K562 (cell line): ENCODE data around the gene AFF1. TPM values are rescaled to one million over a fixed set of nuclear protein-coding genes. Genes with fewer than 3 reads are reported as not detected.

Source experiments
- ATF3 ChIP-seq, 2 experiments: fragments of 450-650 bp in 1 of 2; sonication (generic) in 1 of 2; formaldehyde crosslinking in 1 of 2; IDR thresholded peaks in 1 of 2; conservative IDR thresholded peaks in 1 of 2; 2 replicates each; pipeline versions ENCODE4 v1.6.1 to v1.8.1; 2016 to 2023; ENCODE audit warnings: mild to moderate bottlenecking in 2 of 2, moderate library complexity in 2 of 2, inconsistent platforms in 1 of 2, missing genetic modification reagents in 1 of 2
- BACH1 ChIP-seq: fragments of 200-800 bp; sonication (Bioruptor generic); IDR thresholded peaks from 2 replicates; pipeline ENCODE4 v1.6.1; 2016; ENCODE audit warnings: missing genetic modification characterization, missing compliant biosample characterization
- DNMT1 ChIP-seq: fragments of 450-650 bp; IDR thresholded peaks from 2 replicates; pipeline ENCODE4 v1.6.1; 2016; ENCODE audit warnings: antibody characterized with exemption, mild to moderate bottlenecking
- E2F3 ChIP-seq: fragments of 250-450 bp; sonication (Bioruptor Pico); IDR thresholded peaks from 2 replicates; pipeline ENCODE4 v1.4.0; 2020; ENCODE audit warnings: mild to moderate bottlenecking
- GTF2A2 ChIP-seq: IDR thresholded peaks from 2 replicates; pipeline ENCODE4 v1.6.1; 2016; ENCODE audit warnings: mild to moderate bottlenecking, missing genetic modification characterization, missing compliant biosample characterization
- ILF3 ChIP-seq: fragments of 450-650 bp; IDR thresholded peaks from 2 replicates; pipeline ENCODE4 v1.6.1; 2018; ENCODE audit warnings: antibody characterized with exemption, mild to moderate bottlenecking, moderate library complexity, borderline replicate concordance
- LEF1 ChIP-seq: fragments of 450-650 bp; IDR thresholded peaks from 2 replicates; pipeline ENCODE4 v1.6.1; 2016; ENCODE audit warnings: mild to moderate bottlenecking
- NELFE ChIP-seq: IDR thresholded peaks from 2 replicates; pipeline ENCODE4 v1.6.1; 2011; ENCODE audit warnings: mild to moderate bottlenecking; ENCODE audit not compliant: insufficient read depth, insufficient read length
- PHF20 ChIP-seq: fragments of 450-650 bp; IDR thresholded peaks from 2 replicates; pipeline ENCODE4 v1.6.1; 2018; ENCODE audit not compliant: partially characterized antibody
- PHF8 ChIP-seq: fragments of 200-600 bp; sonication (generic); IDR thresholded peaks from 2 replicates; pipeline ENCODE4 v1.6.1; 2012; ENCODE audit warnings: mixed run types, mild to moderate bottlenecking, inconsistent platforms, low read length, moderate library complexity, borderline replicate concordance
- RCOR1 ChIP-seq, 2 experiments: IDR thresholded peaks; 2 replicates each; pipeline ENCODE4 v1.6.1; 2012; ENCODE audit warnings: low read depth in 2 of 2, low read length in 2 of 2, borderline replicate concordance in 1 of 2, improper control_type of control experiment in 1 of 2
- SAFB ChIP-seq: fragments of 200-400 bp; formaldehyde crosslinking; IDR thresholded peaks from 2 replicates; pipeline ENCODE4 v1.6.1; 2017; ENCODE audit warnings: low read depth, low read length, borderline replicate concordance
- SMARCB1 ChIP-seq: IDR thresholded peaks from 2 replicates; pipeline ENCODE4 v1.6.1; 2011; ENCODE audit warnings: improper control_type of control experiment, low read depth; ENCODE audit not compliant: insufficient read length
- SP2 ChIP-seq: IDR thresholded peaks from 2 replicates; pipeline ENCODE4 v1.6.1; 2011; ENCODE audit warnings: mild to moderate bottlenecking, low read depth, low read length, moderate library complexity; ENCODE audit not compliant: poor library complexity, severe bottlenecking; ENCODE audit errors: extremely low read depth
- U2AF1 ChIP-seq: fragments of 200-400 bp; formaldehyde crosslinking; optimal IDR thresholded peaks from 2 replicates; pipeline ENCODE3; 2017; ENCODE audit warnings: mild to moderate bottlenecking, low read depth, low read length, moderate library complexity
- ZNF354B ChIP-seq: fragments of 250-450 bp; sonication (Bioruptor Pico); IDR thresholded peaks from 2 replicates; pipeline ENCODE4 v1.4.0; 2020
- ZNF785 ChIP-seq: fragments of 250-450 bp; sonication (Bioruptor Pico); IDR thresholded peaks from 2 replicates; pipeline ENCODE4 v1.4.0; 2020; ENCODE audit warnings: mild to moderate bottlenecking
- polyA plus RNA-seq, 8 experiments: library from polyadenylated mRNA; depleted of rRNA in 4 of 8; stranded (reverse) in 5 of 8; unstranded in 3 of 8; fragments of >200 nt; fragmentation: Nextera tagmentation in 2 of 8; fragmentation: Illumina TruSeq in 1 of 8; extraction: Ambion mirVana in 2 of 8; extraction: Trizol in 1 of 8; gene quantifications; 2 replicates each; pipeline versions ENCODE4 v1.2.1 to v1.2.3, GENCODE V29; 2011 to 2014; ENCODE audit warnings: inconsistent platforms in 1 of 8, missing spikeins in 1 of 8
- total RNA-seq, 7 experiments: library from RNA; depleted of rRNA in 6 of 7; stranded (reverse); fragments of >200 nt in 6 of 7; fragmentation: Illumina TruSeq in 2 of 7; extraction: Trizol in 2 of 7; gene quantifications; 2 replicates each; pipeline versions ENCODE4 v1.2.1 to v1.2.3, GENCODE V29; 2011 to 2021; ENCODE audit warnings: low replicate concordance in 1 of 7
- TF ChIP-seq, protein P1 (sequence below): fragments of 250-450 bp; sonication (Bioruptor Pico); IDR thresholded peaks from 2 replicates; pipeline ENCODE4 v1.5.0; 2020; ENCODE audit warnings: mild to moderate bottlenecking, borderline replicate concordance
- TF ChIP-seq, protein P2 (sequence below): fragments of 250-450 bp; sonication (Bioruptor Pico); IDR thresholded peaks from 2 replicates; pipeline ENCODE4 v1.4.0; 2020

Gene AFF1
- total and polyA plus RNA-seq, 9 of the 15 experiments (the other 6 are each of a cell fraction or from before 2014, with no cell fraction given), result 4.1 to 47.5 (median 17.2) TPM

DNA sequence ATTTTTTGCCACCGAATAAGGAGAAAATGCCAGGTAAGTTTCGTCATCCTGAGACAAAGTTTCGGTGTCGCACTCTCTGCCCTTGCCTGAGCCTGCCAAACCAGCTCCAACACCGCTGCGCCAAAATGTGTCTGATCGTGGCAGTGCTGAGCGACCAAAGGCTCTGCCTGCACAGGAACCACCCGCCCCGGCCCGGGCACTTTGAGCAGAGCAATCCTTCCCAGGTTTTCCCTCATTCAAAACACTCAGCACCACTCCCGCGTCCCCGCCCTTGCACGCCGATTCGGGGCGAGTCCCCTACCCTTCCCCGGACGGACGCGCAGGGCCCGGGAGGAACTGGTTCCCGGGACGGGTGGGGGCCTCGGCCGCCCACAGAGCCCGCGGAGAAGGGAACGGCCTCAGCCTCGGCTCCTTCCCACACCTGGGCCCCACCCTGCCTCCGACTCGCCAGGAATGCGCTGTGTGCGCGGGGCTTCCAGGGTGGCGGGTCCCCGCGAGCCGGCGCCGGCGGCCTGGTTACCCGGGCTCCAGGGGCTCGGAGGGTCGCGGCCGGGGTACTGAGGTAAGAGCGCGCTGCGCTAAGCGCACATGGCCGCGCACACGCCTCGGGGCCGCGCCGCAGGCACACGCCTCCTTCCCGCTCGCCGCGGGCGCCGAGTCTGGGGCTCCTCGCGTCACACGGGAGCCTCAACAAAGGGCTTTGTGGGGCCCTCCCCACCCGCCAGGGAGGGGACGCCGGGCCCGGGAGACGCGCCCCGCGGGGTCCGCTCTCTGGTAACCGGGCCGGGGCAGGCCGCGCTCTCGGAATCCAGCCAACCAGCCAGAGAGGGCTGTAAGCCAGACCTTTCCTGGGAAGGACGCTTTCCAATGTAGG is 42.8 kb upstream of the AFF1 start, which contains the start of gene C4orf36 (continued):
- TF ChIP-seq DNMT1 (no peak), U2AF1 (no peak), E2F3 (CRISPR knock-in tag) (no peak), ZNF785 (CRISPR knock-in tag) (no peak), ILF3 (no peak), BACH1 (tag) (no peak), NELFE (no peak), SAFB (no peak), ZNF354B (CRISPR knock-in tag) (no peak), ATF3 (IDR thresholded peaks at IDR 0.05) (no peak), ATF3 (CRISPR knock-in tag; conservative IDR thresholded peaks at IDR 0.05) (no peak), LEF1 (no peak), RCOR1 (IDR thresholded peaks at IDR 0.05; ENCODE audit: borderline replicate concordance in 1 of 2, low read depth in 2 of 2, low read length in 2 of 2) (no peak), PHF8 (peak; percentile 39; the same call in 1 of the 2 replicates), SMARCB1 (no peak), PHF20 (no peak), GTF2A2 (tag) (no peak), SP2 (no peak)
- TF ChIP-seq, protein P1, sequence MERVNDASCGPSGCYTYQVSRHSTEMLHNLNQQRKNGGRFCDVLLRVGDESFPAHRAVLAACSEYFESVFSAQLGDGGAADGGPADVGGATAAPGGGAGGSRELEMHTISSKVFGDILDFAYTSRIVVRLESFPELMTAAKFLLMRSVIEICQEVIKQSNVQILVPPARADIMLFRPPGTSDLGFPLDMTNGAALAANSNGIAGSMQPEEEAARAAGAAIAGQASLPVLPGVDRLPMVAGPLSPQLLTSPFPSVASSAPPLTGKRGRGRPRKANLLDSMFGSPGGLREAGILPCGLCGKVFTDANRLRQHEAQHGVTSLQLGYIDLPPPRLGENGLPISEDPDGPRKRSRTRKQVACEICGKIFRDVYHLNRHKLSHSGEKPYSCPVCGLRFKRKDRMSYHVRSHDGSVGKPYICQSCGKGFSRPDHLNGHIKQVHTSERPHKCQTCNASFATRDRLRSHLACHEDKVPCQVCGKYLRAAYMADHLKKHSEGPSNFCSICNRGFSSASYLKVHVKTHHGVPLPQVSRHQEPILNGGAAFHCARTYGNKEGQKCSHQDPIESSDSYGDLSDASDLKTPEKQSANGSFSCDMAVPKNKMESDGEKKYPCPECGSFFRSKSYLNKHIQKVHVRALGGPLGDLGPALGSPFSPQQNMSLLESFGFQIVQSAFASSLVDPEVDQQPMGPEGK (CRISPR knock-in tag), result no peak
- TF ChIP-seq, protein P2, sequence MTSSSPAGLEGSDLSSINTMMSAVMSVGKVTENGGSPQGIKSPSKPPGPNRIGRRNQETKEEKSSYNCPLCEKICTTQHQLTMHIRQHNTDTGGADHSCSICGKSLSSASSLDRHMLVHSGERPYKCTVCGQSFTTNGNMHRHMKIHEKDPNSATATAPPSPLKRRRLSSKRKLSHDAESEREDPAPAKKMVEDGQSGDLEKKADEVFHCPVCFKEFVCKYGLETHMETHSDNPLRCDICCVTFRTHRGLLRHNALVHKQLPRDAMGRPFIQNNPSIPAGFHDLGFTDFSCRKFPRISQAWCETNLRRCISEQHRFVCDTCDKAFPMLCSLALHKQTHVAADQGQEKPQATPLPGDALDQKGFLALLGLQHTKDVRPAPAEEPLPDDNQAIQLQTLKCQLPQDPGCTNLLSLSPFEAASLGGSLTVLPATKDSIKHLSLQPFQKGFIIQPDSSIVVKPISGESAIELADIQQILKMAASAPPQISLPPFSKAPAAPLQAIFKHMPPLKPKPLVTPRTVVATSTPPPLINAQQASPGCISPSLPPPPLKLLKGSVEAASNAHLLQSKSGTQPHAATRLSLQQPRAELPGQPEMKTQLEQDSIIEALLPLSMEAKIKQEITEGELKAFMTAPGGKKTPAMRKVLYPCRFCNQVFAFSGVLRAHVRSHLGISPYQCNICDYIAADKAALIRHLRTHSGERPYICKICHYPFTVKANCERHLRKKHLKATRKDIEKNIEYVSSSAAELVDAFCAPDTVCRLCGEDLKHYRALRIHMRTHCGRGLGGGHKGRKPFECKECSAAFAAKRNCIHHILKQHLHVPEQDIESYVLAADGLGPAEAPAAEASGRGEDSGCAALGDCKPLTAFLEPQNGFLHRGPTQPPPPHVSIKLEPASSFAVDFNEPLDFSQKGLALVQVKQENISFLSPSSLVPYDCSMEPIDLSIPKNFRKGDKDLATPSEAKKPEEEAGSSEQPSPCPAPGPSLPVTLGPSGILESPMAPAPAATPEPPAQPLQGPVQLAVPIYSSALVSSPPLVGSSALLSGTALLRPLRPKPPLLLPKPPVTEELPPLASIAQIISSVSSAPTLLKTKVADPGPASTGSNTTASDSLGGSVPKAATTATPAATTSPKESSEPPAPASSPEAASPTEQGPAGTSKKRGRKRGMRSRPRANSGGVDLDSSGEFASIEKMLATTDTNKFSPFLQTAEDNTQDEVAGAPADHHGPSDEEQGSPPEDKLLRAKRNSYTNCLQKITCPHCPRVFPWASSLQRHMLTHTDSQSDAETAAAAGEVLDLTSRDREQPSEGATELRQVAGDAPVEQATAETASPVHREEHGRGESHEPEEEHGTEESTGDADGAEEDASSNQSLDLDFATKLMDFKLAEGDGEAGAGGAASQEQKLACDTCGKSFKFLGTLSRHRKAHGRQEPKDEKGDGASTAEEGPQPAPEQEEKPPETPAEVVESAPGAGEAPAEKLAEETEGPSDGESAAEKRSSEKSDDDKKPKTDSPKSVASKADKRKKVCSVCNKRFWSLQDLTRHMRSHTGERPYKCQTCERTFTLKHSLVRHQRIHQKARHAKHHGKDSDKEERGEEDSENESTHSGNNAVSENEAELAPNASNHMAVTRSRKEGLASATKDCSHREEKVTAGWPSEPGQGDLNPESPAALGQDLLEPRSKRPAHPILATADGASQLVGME (CRISPR knock-in tag), result no peak
